ENCODE data around the gene LNP1.
"Not testable (repeated sequence)": the region's sequence is repeated elsewhere in the genome, so short reads cannot be mapped to it uniquely, and the experiment has no call there.

Gene LNP1

GRCh38 chr3:100471444-100471843 is 70.1 kb downstream of the LNP1 start:
- Histone ChIP-seq H3K36me3 (replicated peaks) (no peaks in the 10 kb centered on the region), H3K27ac (no peak overlapping the region), H3K27me3 (replicated peaks) (no peaks in the 10 kb centered on the region), H3K4me3 (ENCODE audit: low read depth, low read length) (no peak overlapping the region)
- TF ChIP-seq, protein P1, sequence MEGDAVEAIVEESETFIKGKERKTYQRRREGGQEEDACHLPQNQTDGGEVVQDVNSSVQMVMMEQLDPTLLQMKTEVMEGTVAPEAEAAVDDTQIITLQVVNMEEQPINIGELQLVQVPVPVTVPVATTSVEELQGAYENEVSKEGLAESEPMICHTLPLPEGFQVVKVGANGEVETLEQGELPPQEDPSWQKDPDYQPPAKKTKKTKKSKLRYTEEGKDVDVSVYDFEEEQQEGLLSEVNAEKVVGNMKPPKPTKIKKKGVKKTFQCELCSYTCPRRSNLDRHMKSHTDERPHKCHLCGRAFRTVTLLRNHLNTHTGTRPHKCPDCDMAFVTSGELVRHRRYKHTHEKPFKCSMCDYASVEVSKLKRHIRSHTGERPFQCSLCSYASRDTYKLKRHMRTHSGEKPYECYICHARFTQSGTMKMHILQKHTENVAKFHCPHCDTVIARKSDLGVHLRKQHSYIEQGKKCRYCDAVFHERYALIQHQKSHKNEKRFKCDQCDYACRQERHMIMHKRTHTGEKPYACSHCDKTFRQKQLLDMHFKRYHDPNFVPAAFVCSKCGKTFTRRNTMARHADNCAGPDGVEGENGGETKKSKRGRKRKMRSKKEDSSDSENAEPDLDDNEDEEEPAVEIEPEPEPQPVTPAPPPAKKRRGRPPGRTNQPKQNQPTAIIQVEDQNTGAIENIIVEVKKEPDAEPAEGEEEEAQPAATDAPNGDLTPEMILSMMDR (IDR thresholded peaks at IDR 0.05; ENCODE audit: low read depth, low read length, missing control alignments) = no peak
- no peak for DNase-seq
- in situ Hi-C loops (cut with HindIII; ENCODE audit: low pct_ligation_motif_present, low sequenced_read_pairs) = no loop called here

- in situ Hi-C loops (cut with HindIII; ENCODE audit: low pct_ligation_motif_present, low sequenced_read_pairs); DNase-seq; H3K36me3 ChIP-seq (replicated peaks); H3K4me3 ChIP-seq (ENCODE audit: low read depth, low read length); H3K27me3 ChIP-seq (replicated peaks); H3K27ac ChIP-seq: not testable (repeated sequence)
These were observed 76.6 kb downstream of the LNP1 start for GRCh38 chr3:100477851-100478360.

DNA sequence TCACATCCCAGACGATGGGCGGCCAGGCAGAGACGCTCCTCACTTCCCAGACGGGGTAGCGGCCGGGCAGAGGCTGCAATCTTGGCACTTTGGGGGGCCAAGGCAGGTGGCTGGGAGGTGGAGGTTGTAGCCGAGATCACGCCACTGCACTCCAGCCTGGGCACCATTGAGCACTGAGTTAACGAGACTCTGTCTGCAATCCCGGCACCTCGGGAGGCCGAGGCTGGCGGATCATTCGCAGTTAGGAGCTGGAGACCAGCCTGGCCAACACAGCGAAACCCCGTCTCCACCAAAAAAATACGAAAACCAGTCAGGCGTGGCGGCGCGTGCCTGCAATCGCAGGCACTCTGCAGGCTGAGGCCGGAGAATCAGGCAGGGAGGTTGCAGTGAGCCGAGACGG is 77.2 kb downstream of the LNP1 start:
- H3K4me3 ChIP-seq (ENCODE audit: low read depth, low read length); H3K27me3 ChIP-seq (replicated peaks); H3K36me3 ChIP-seq (replicated peaks); DNase-seq; H3K27ac ChIP-seq; in situ Hi-C loops (cut with HindIII; ENCODE audit: low pct_ligation_motif_present, low sequenced_read_pairs): not testable (repeated sequence)

DNA sequence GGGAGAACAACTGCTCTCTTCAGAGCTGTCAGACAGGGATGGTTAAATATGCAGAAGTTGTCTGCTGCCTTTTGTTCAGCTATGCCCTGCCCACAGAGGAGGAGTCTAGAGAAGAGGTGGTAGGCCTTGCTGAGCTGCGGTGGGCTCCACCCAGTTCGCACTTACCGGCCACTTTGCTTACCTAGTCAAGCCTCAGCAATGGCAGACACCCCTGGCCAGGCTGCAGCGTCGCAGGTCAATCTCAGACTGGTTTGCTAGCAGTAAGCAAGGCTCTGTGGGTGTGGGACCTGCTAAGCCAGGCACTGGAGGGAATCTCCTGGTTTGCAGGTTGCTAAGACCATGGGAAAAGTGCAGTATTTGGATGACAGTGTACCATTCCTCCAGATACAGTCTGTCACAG is 78.7 kb downstream of the LNP1 start:
- Histone ChIP-seq H3K27me3 (replicated peaks) (no peaks in the 10 kb centered on the region), H3K36me3 (replicated peaks) (no peaks in the 10 kb centered on the region), H3K27ac (no peak overlapping the region), H3K4me3 (ENCODE audit: low read depth, low read length) (no peak overlapping the region)
- no peak for DNase-seq
- TF ChIP-seq, protein P1 (IDR thresholded peaks at IDR 0.05; ENCODE audit: low read depth, low read length, missing control alignments) = no peak
- in situ Hi-C loops (cut with HindIII; ENCODE audit: low pct_ligation_motif_present, low sequenced_read_pairs) = no loop called here

- DNase-seq = no peak
- no peaks in the 10 kb centered on the region for H3K36me3 ChIP-seq (replicated peaks)
- TF ChIP-seq, protein P1 (IDR thresholded peaks at IDR 0.05; ENCODE audit: low read depth, low read length, missing control alignments) = no peak
- no peaks in the 10 kb centered on the region for H3K27me3 ChIP-seq (replicated peaks)
- H3K4me3 ChIP-seq (ENCODE audit: low read depth, low read length) = no peak overlapping the region
- H3K27ac ChIP-seq = no peak overlapping the region
- in situ Hi-C loops (cut with HindIII; ENCODE audit: low pct_ligation_motif_present, low sequenced_read_pairs) = no loop called here
These were observed 80.8 kb downstream of the LNP1 start for GRCh38 chr3:100482176-100482575.

DNA sequence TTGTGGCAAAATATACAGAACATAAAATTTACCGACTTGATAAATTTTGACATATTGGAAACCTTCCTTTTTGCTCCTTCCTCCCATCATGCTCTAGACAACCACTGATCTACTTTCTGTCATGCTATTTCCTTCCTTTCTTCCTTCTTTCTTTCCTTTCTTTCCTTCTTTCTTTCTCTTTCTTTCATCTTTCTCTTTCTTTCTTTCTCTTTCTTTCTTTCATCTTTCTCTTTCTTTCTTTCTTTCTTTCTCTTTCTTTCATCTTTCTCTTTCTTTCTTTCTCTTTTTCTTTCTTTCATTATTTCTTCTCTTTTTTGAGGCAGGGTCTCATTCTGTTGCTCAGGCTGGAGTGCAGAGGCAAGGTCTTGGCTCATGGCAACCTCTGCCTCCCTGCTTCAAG is 82.2 kb downstream of the LNP1 start:
- H3K36me3 ChIP-seq (replicated peaks) = no peaks in the 10 kb centered on the region
- H3K27ac ChIP-seq = no peak overlapping the region
- in situ Hi-C loops (cut with HindIII; ENCODE audit: low pct_ligation_motif_present, low sequenced_read_pairs) = no loop called here
- H3K27me3 ChIP-seq (replicated peaks) = no peaks in the 10 kb centered on the region
- no peak overlapping the region for H3K4me3 ChIP-seq (ENCODE audit: low read depth, low read length)
- DNase-seq = no peak
- TF ChIP-seq, protein P1 (IDR thresholded peaks at IDR 0.05; ENCODE audit: low read depth, low read length, missing control alignments) = no peak

GRCh38 chr3:100486808-100487207 is 85.5 kb downstream of the LNP1 start:
- in situ Hi-C loops (cut with HindIII; ENCODE audit: low pct_ligation_motif_present, low sequenced_read_pairs) = no loop called here
- Histone ChIP-seq H3K36me3 (replicated peaks) (no peaks in the 10 kb centered on the region), H3K4me3 (ENCODE audit: low read depth, low read length) (no peak overlapping the region), H3K27me3 (replicated peaks) (no peaks in the 10 kb centered on the region), H3K27ac (no peak overlapping the region)
- no peak for DNase-seq
- TF ChIP-seq, protein P1 (IDR thresholded peaks at IDR 0.05; ENCODE audit: low read depth, low read length, missing control alignments) = no peak
